ENCODE results near the gene GGA1. TPM values are rescaled to one million over a fixed set of nuclear protein-coding genes. Genes with fewer than 3 reads are reported as not detected.

Gene GGA1
- total and polyA plus RNA-seq, 9 of the 15 experiments (the other 6 are each of a cell fraction or from before 2014, with no cell fraction given) = 1.5 to 69.5 (median 31.6) TPM

- no peak for TF ChIP-seq NFYB (IDR thresholded peaks at IDR 0.05; ENCODE audit: extremely low read depth, insufficient read length)
- TF ChIP-seq SMAD3 (CRISPR knock-in tag; conservative IDR thresholded peaks at IDR 0.05) = no peak
- TF ChIP-seq FOXP1 (CRISPR knock-in tag; IDR thresholded peaks at IDR 0.05) = no peak
- TF ChIP-seq TEAD2 (tag; IDR thresholded peaks at IDR 0.05) = no peak
- TF ChIP-seq HMBOX1 (IDR thresholded peaks at IDR 0.05) = no peak
- no peak for TF ChIP-seq NUFIP1 (IDR thresholded peaks at IDR 0.05; ENCODE audit: partially characterized antibody)
- peak; percentile 66; the same call in 1 of the 2 replicates for TF ChIP-seq CTBP1 (IDR thresholded peaks at IDR 0.05; ENCODE audit: borderline replicate concordance)
- TF ChIP-seq ZNF778 (CRISPR knock-in tag; IDR thresholded peaks at IDR 0.05) = no peak
- no peak for TF ChIP-seq TAF15 (IDR thresholded peaks at IDR 0.05; ENCODE audit: low read depth, low read length)
- peak; percentile 100 for TF ChIP-seq EP400 (IDR thresholded peaks at IDR 0.05)
- no peak for TF ChIP-seq ZNF644 (tag; IDR thresholded peaks at IDR 0.05; ENCODE audit: low read depth)
- TF ChIP-seq ZNF79 (CRISPR knock-in tag; IDR thresholded peaks at IDR 0.05; ENCODE audit: low read depth) = no peak
- TF ChIP-seq CCNT2 (IDR thresholded peaks at IDR 0.05; ENCODE audit: borderline replicate concordance, extremely low read depth, insufficient read length, low read depth, low read length) = peak; percentile 41
- no peak for TF ChIP-seq JUNB (CRISPR knock-in tag; conservative IDR thresholded peaks at IDR 0.05)
- TF ChIP-seq MECOM (CRISPR knock-in tag; IDR thresholded peaks at IDR 0.05) = 0 out of 2 replicates have a peak, but pooled peaks have one; percentile 23
- TF ChIP-seq KLF1 (tag; IDR thresholded peaks at IDR 0.05) = no peak
- TF ChIP-seq E2F4 (CRISPR knock-in tag; IDR thresholded peaks at IDR 0.05; ENCODE audit: low read depth) = no peak
- TF ChIP-seq ZNF41 (CRISPR knock-in tag; conservative IDR thresholded peaks at IDR 0.05) = no peak
- no peak for TF ChIP-seq FOXK1 (CRISPR knock-in tag; IDR thresholded peaks at IDR 0.05; ENCODE audit: borderline replicate concordance)
- no peak for TF ChIP-seq CREB3 (tag; conservative IDR thresholded peaks at IDR 0.05; ENCODE audit: low read depth)
- TF ChIP-seq ZNF280B (CRISPR knock-in tag; IDR thresholded peaks at IDR 0.05) = no peak
- no peak for TF ChIP-seq LCOR (CRISPR knock-in tag; IDR thresholded peaks at IDR 0.05)
- TF ChIP-seq ZNF507 (tag; conservative IDR thresholded peaks at IDR 0.05) = no peak
- no peak for TF ChIP-seq CBX8 (IDR thresholded peaks at IDR 0.05; ENCODE audit: borderline replicate concordance, extremely low read depth, low read depth, low read length, poor library complexity, severe bottlenecking)
These were observed 47.2 kb upstream of the GGA1 start (continued) for GRCh38 chr22:37561212-37562048.

Measured in K562 (cell line).